GM23338 (cell line): Measurements from ENCODE around the gene ZNF326. TPM values are rescaled to one million over a fixed set of nuclear protein-coding genes. Genes with fewer than 3 reads are reported as not detected.

Experiments
- ATAC-seq: fragments of 200-7000 bp; cut with Tn5 transposase; 3 replicates; pipeline ENCODE4 v1.9.1; 2020
- DNase-seq: peaks from one replicate; pipeline ENCODE4 v3.0.0-alpha.2; 2015; ENCODE audit warnings: low spot score
- H2AFZ ChIP-seq: fragments of 200-600 bp; sonication (generic); 2 replicates; pipeline ENCODE4 v1.8.0; 2016; ENCODE audit warnings: antibody characterized with exemption, mild to moderate bottlenecking, moderate library complexity
- H3F3A ChIP-seq: fragments of 200-600 bp; sonication (generic); replicated peaks from 2 replicates; pipeline ENCODE4 v1.8.0; 2017; ENCODE audit warnings: antibody characterized with exemption, mixed run types, low read depth
- H3K27ac ChIP-seq: fragments of 200-600 bp; sonication (generic); 2 replicates; pipeline ENCODE4 v1.6.1; 2016; ENCODE audit warnings: low read depth
- H3K27me3 ChIP-seq: fragments of 200-600 bp; sonication (generic); 2 replicates; pipeline ENCODE4 v1.8.0; 2016; ENCODE audit warnings: mild to moderate bottlenecking, mixed run types, moderate library complexity; ENCODE audit not compliant: insufficient read depth
- H3K36me3 ChIP-seq: fragments of 200-600 bp; sonication (generic); 2 replicates; pipeline ENCODE4 v1.8.0; 2016; ENCODE audit warnings: mild to moderate bottlenecking; ENCODE audit not compliant: insufficient read depth
- H3K4me1 ChIP-seq: fragments of 200-600 bp; sonication (generic); 2 replicates; pipeline ENCODE4 v1.8.0; 2016; ENCODE audit warnings: mild to moderate bottlenecking, moderate library complexity; ENCODE audit not compliant: insufficient read depth
- H3K4me2 ChIP-seq: fragments of 200-600 bp; sonication (generic); 2 replicates; pipeline ENCODE4 v1.7.1; 2017; ENCODE audit warnings: mixed run types
- H3K4me3 ChIP-seq: fragments of 200-600 bp; sonication (generic); 2 replicates; pipeline ENCODE4 v1.6.1; 2016; ENCODE audit warnings: mixed run types
- H3K79me2 ChIP-seq: fragments of 200-600 bp; sonication (generic); replicated peaks from 2 replicates; pipeline ENCODE4 v1.8.0; 2017; ENCODE audit warnings: mild to moderate bottlenecking; ENCODE audit not compliant: insufficient read depth
- H3K9me2 ChIP-seq: fragments of 200-600 bp; sonication (generic); 2 replicates; pipeline ENCODE4 v1.8.0; 2017; ENCODE audit not compliant: insufficient read depth
- H4K20me1 ChIP-seq: fragments of 200-600 bp; sonication (generic); replicated peaks from 2 replicates; pipeline ENCODE4 v1.8.0; 2017; ENCODE audit warnings: mild to moderate bottlenecking; ENCODE audit not compliant: insufficient read depth
- H3K27ac Mint-ChIP-seq: 2 replicates; pipeline ENCODE4 v1.8.0; 2020; ENCODE audit warnings: inconsistent platforms, mild to moderate bottlenecking, moderate library complexity, mixed read lengths
- H3K27me3 Mint-ChIP-seq: 3 replicates; pipeline ENCODE4 v1.8.0; 2022; ENCODE audit warnings: low read depth, mild to moderate bottlenecking, moderate library complexity, mixed read lengths, inconsistent platforms; ENCODE audit not compliant: insufficient read depth, poor library complexity
- H3K36me3 Mint-ChIP-seq: 3 replicates; pipeline ENCODE4 v1.8.0; 2021; ENCODE audit warnings: low read depth, mild to moderate bottlenecking, inconsistent platforms, moderate library complexity, mixed read lengths
- H3K4me1 Mint-ChIP-seq: 3 replicates; pipeline ENCODE4 v1.8.0; 2020; ENCODE audit warnings: mild to moderate bottlenecking, inconsistent platforms, mixed read lengths
- H3K4me3 Mint-ChIP-seq: 3 replicates; pipeline ENCODE4 v1.8.0; 2021; ENCODE audit warnings: moderate library complexity, mild to moderate bottlenecking, inconsistent platforms, mixed read lengths
- H3K9me3 Mint-ChIP-seq: 3 replicates; pipeline ENCODE4 v1.8.0; 2020; ENCODE audit warnings: moderate library complexity, mild to moderate bottlenecking, inconsistent platforms, mixed read lengths
- CREB1 ChIP-seq: fragments of 250-450 bp; sonication (Bioruptor Pico); IDR thresholded peaks from 2 replicates; pipeline ENCODE4 v1.5.0; 2020; ENCODE audit warnings: low read depth, mild to moderate bottlenecking, moderate library complexity
- EZH2phosphoT487 ChIP-seq: fragments of 200-600 bp; sonication (generic); IDR thresholded peaks from one replicate; pipeline ENCODE4 v1.8.1; 2018; ENCODE audit warnings: antibody characterized with exemption; ENCODE audit not compliant: unreplicated experiment
- JUNB ChIP-seq: IDR thresholded peaks from one replicate; pipeline ENCODE4 v1.6.1; 2016; ENCODE audit warnings: antibody characterized with exemption; ENCODE audit not compliant: unreplicated experiment
- NANOG ChIP-seq: IDR thresholded peaks from 2 replicates; pipeline ENCODE4 v1.6.1; 2016; ENCODE audit warnings: antibody characterized with exemption, borderline replicate concordance
- POLR2AphosphoS5 ChIP-seq: IDR thresholded peaks from 2 replicates; pipeline ENCODE4 v1.6.1; 2016; ENCODE audit warnings: antibody characterized with exemption, low read depth
- STAT1 ChIP-seq: IDR thresholded peaks from one replicate; pipeline ENCODE4 v1.6.1; 2016; ENCODE audit warnings: antibody characterized with exemption; ENCODE audit not compliant: unreplicated experiment
- ZNF331 ChIP-seq: fragments of 250-450 bp; sonication (Bioruptor Pico); IDR thresholded peaks from 2 replicates; pipeline ENCODE4 v1.5.0; 2020; ENCODE audit warnings: low read depth, mild to moderate bottlenecking, moderate library complexity
- polyA plus RNA-seq: library from polyadenylated mRNA; unstranded; fragments of >200 nt; fragmentation: Nextera tagmentation; extraction: Ambion mirVana; gene quantifications from 2 replicates; pipeline ENCODE4 v1.2.1, GENCODE V29; 2016
- total RNA-seq: library from RNA; depleted of rRNA; stranded (reverse); fragments of >200 nt; shearing (Covaris generic); gene quantifications from 2 replicates; pipeline ENCODE4 v1.2.3, GENCODE V29; 2014
- TF ChIP-seq, protein P1 (sequence below), 2 experiments: fragments of 200-600 bp in 1 of 2; sonication (generic) in 1 of 2; conservative IDR thresholded peaks; 2 replicates each; pipeline versions ENCODE4 v1.5.1 to v1.6.1; 2016 to 2017; ENCODE audit warnings: antibody characterized with exemption in 2 of 2, low read depth in 2 of 2, mild to moderate bottlenecking in 2 of 2, moderate library complexity in 1 of 2
- TF ChIP-seq, protein P2 (sequence below): IDR thresholded peaks from one replicate; pipeline ENCODE4 v1.6.1; 2018; ENCODE audit warnings: antibody characterized with exemption; ENCODE audit not compliant: unreplicated experiment

The ZNF326 gene
- total and polyA plus RNA-seq, 2 experiments from 2014 or later = 28.6 to 35.1 TPM

GRCh38 chr1:89965193-89965768 lies 29.6 kb upstream of the ZNF326 start:
- Histone ChIP-seq H3K4me1 (no peaks in the 10 kb centered on the region), H3K27ac (no peak overlapping the region), H3K27me3 (no peaks in the 10 kb centered on the region), H4K20me1 (no peaks in the 10 kb centered on the region), H3K4me2 (no peak overlapping the region), H2AFZ (no peak overlapping the region), H3K79me2 (no peaks in the 10 kb centered on the region), H3K36me3 (no peaks in the 10 kb centered on the region), H3F3A (no peaks in the 10 kb centered on the region), H3K4me3 (no peak overlapping the region), H3K9me2 (0 out of 2 replicates have a peak, but pooled peaks cover 4% of the 10 kb centered on the region)
- Mint-ChIP-seq H3K27ac (no peak overlapping the region), H3K36me3 (no peaks in the 10 kb centered on the region), H3K27me3 (no peaks in the 10 kb centered on the region), H3K9me3 (no peaks in the 10 kb centered on the region; the same call in 2 of the 3 replicates), H3K4me1 (no peaks in the 10 kb centered on the region), H3K4me3 (no peak overlapping the region)
- TF ChIP-seq EZH2phosphoT487 (no peak), POLR2AphosphoS5 (no peak), JUNB (no peak), NANOG (no peak), ZNF331 (CRISPR knock-in tag) (no peak)
- TF ChIP-seq, protein P1, sequence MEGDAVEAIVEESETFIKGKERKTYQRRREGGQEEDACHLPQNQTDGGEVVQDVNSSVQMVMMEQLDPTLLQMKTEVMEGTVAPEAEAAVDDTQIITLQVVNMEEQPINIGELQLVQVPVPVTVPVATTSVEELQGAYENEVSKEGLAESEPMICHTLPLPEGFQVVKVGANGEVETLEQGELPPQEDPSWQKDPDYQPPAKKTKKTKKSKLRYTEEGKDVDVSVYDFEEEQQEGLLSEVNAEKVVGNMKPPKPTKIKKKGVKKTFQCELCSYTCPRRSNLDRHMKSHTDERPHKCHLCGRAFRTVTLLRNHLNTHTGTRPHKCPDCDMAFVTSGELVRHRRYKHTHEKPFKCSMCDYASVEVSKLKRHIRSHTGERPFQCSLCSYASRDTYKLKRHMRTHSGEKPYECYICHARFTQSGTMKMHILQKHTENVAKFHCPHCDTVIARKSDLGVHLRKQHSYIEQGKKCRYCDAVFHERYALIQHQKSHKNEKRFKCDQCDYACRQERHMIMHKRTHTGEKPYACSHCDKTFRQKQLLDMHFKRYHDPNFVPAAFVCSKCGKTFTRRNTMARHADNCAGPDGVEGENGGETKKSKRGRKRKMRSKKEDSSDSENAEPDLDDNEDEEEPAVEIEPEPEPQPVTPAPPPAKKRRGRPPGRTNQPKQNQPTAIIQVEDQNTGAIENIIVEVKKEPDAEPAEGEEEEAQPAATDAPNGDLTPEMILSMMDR (conservative IDR thresholded peaks at IDR 0.05; ENCODE audit: low read depth in 2 of 2) = no peak
- TF ChIP-seq, protein P2, sequence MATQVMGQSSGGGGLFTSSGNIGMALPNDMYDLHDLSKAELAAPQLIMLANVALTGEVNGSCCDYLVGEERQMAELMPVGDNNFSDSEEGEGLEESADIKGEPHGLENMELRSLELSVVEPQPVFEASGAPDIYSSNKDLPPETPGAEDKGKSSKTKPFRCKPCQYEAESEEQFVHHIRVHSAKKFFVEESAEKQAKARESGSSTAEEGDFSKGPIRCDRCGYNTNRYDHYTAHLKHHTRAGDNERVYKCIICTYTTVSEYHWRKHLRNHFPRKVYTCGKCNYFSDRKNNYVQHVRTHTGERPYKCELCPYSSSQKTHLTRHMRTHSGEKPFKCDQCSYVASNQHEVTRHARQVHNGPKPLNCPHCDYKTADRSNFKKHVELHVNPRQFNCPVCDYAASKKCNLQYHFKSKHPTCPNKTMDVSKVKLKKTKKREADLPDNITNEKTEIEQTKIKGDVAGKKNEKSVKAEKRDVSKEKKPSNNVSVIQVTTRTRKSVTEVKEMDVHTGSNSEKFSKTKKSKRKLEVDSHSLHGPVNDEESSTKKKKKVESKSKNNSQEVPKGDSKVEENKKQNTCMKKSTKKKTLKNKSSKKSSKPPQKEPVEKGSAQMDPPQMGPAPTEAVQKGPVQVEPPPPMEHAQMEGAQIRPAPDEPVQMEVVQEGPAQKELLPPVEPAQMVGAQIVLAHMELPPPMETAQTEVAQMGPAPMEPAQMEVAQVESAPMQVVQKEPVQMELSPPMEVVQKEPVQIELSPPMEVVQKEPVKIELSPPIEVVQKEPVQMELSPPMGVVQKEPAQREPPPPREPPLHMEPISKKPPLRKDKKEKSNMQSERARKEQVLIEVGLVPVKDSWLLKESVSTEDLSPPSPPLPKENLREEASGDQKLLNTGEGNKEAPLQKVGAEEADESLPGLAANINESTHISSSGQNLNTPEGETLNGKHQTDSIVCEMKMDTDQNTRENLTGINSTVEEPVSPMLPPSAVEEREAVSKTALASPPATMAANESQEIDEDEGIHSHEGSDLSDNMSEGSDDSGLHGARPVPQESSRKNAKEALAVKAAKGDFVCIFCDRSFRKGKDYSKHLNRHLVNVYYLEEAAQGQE = no peak
- ATAC-seq = no peak
- DNase-seq = no peak

- H3K36me3 Mint-ChIP-seq = no peaks in the 10 kb centered on the region
- H3K27me3 Mint-ChIP-seq = no peaks in the 10 kb centered on the region
- Histone ChIP-seq H3K36me3 (no peaks in the 10 kb centered on the region), H3K79me2 (no peaks in the 10 kb centered on the region), H2AFZ (no peak overlapping the region), H3K27ac (no peak overlapping the region), H3K9me2 (0 out of 2 replicates have a peak, but pooled peaks cover 4% of the 10 kb centered on the region), H4K20me1 (no peaks in the 10 kb centered on the region), H3K4me2 (no peak overlapping the region), H3F3A (no peaks in the 10 kb centered on the region), H3K4me1 (no peaks in the 10 kb centered on the region), H3K27me3 (no peaks in the 10 kb centered on the region), H3K4me3 (no peak overlapping the region)
- H3K4me1 Mint-ChIP-seq = no peaks in the 10 kb centered on the region
- H3K9me3 Mint-ChIP-seq = no peaks in the 10 kb centered on the region; the same call in 2 of the 3 replicates
- DNase-seq = no peak
- no peak overlapping the region for H3K27ac Mint-ChIP-seq
- TF ChIP-seq CREB1 (CRISPR knock-in tag) = no peak
- no peak for TF ChIP-seq JUNB
- TF ChIP-seq ZNF331 (CRISPR knock-in tag) = no peak
- TF ChIP-seq, protein P2 = no peak
- no peak for TF ChIP-seq NANOG
- TF ChIP-seq STAT1 = no peak
- ATAC-seq = no peak
- no peak overlapping the region for H3K4me3 Mint-ChIP-seq
Observed at GRCh38 chr1:89966656-89967055, 28.3 kb upstream of the ZNF326 start.
